Nasal cavity respiratory epithelium epithelial cell of viscerocranial mucosa (primary cell): ENCODE data around the gene SPTY2D1. TPM values are rescaled to one million over a fixed set of nuclear protein-coding genes. Genes with fewer than 3 reads are reported as not detected.

ENCODE experiments used
- total RNA-seq: library from RNA; depleted of rRNA; stranded (reverse); fragments of >200 nt; gene quantifications from 2 replicates; pipeline ENCODE4 v1.2.3, GENCODE V29; 2014

Gene SPTY2D1, protein sequence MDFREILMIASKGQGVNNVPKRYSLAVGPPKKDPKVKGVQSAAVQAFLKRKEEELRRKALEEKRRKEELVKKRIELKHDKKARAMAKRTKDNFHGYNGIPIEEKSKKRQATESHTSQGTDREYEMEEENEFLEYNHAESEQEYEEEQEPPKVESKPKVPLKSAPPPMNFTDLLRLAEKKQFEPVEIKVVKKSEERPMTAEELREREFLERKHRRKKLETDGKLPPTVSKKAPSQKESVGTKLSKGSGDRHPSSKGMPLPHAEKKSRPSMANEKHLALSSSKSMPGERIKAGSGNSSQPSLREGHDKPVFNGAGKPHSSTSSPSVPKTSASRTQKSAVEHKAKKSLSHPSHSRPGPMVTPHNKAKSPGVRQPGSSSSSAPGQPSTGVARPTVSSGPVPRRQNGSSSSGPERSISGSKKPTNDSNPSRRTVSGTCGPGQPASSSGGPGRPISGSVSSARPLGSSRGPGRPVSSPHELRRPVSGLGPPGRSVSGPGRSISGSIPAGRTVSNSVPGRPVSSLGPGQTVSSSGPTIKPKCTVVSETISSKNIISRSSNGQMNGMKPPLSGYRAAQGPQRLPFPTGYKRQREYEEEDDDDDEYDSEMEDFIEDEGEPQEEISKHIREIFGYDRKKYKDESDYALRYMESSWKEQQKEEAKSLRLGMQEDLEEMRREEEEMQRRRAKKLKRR
- total RNA-seq = 19.5 and 23.4 TPM in 2 replicates

DNA sequence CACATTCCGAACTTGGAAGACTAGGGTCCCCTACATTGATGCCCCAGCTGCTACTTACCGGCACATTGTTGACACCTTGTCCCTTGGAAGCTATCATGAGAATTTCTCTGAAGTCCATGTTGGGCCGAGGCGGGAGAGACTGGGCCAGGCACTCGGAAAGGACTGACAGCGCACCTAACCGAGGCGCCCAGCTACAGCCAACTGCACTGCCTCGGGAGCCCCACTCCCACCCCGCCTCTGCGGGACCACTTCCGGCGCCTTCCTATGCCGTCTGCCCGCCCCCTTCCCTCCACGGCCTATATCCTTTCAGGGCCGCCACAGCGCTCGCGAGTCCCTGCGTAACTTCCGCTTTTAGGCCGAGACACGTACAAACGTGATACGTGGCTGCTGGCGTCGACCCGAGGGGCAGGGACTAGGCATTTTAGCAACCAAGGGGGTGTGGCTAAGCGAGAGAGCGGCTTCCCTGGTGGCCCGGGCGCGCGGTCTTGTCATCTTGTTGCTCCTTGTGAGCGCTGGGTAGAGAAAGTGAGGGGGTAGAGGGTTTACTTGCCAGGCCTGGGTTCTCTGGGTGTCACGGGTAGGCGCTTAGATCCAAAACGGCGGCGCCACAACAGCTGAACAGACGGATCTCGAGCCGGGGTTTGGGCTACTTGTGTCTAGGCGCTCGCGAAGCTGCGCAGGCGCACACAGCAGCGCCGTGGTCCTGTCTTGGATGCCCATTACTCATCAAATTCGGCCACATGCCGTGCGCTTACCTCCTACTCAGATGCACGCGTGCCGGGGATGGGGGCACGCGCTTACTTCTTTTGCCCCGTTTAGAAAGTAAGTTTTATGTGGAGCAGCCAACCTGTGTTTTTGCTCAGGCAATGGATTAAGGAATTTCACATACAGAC, at the start of gene SPTY2D1:
SPTY2D1 (minus strand) TSS at position 203 of the 893 bp plus-strand sequence; CDS start at position 118, 85 bp downstream.

DNA sequence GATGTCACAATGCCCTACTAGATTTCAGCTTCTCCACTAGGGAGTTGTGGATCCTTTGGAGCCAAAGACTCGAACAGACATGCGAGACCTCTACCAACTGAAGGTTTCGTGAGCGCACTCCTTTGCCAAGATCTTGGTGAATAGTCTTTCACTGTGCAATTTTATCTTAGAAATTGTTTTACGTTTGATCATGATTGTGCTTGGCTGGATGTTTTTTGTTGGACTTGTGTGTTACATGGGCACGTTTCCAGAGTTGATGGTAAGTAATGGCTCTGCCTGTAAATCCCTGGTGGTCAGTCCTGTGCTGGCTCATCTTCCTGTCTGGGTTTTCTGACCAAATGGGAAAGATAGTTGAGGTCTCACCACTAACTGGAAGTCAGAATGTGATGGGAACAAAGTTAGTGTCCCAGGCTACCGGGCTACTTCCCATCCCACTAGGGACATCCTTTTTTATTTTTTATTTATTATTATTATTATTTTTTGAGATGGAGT, 34.4 kb downstream of the SPTY2D1 start, which contains the start of gene MISFA:
MISFA (plus strand) TSS at position 51 of the 492 bp plus-strand sequence; CDS start at position 191, 140 bp downstream.

DNA sequence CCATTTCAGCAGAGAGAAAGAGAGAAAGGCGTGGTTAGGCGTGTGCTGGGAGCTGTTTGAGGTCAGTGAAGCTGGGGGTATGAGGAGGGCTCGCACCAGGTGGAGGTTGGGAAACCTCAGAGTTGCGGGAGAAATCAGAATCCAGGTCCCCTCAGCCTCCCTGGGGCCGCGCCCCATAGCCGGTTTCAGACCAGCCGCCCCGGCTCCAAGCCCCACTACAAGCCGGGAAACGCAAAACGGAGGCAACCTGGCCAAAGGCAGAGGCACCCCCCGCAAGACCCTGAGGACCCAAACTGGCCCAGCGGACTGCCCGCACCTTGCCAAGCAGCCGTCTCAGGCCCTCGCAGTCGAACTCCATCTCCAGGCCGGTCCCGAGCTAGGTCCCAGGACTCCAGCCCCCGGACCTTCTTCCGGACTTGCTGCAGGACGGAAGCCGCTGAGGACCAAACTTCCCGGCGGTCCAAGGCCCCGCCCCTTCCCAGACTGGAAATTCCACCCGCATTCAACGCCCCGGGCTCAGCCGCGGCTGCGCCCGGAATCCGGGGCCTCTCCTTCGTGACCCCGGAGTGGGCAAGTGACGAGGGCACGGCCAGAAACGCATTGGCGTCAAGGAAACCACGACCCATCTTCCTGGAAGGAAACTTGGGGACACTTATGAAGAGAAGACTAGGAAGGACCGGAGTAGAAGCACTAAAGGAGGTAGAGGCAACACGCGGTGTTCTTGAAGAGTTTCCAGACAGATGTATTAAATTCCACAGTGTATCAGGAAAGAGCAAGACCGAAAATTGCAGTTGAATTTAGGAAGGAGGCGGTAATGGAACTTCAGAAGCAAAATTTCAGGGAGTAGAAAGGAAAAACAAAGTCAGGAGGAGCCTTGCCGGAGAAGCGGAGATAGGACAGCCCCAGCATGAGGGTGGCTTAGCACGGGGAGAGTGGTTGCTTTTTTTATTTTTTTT, 45.6 kb downstream of the SPTY2D1 start, which contains the start of gene UEVLD:
UEVLD (minus strand) TSS at position 438 of the 956 bp plus-strand sequence; CDS start at position 358, 80 bp downstream.

Other genes starting within 250 kb of the SPTY2D1 start
- gene LDHA, start 239.8 kb downstream of the SPTY2D1 start, total RNA-seq = 451 and 1,044 TPM in 2 replicates
- not detected in 2 replicates for gene LDHC, start 222.0 kb downstream of the SPTY2D1 start, total RNA-seq
- gene LDHAL6A, start 178.5 kb downstream of the SPTY2D1 start, total RNA-seq = not detected in 2 replicates
- 59.7 and 62.9 TPM in 2 replicates for gene TSG101, start 107.4 kb downstream of the SPTY2D1 start, total RNA-seq
- gene UEVLD, start 45.6 kb downstream of the SPTY2D1 start, total RNA-seq = 24.6 and 32.2 TPM in 2 replicates
- 0.50 TPM in 1 of 2 replicates, not detected in the other for gene MISFA, start 34.6 kb downstream of the SPTY2D1 start, total RNA-seq
- gene TMEM86A, start 64.4 kb upstream of the SPTY2D1 start, total RNA-seq = 0.57 and 3.8 TPM in 2 replicates
- 0.28 and 0.34 TPM in 2 replicates for gene IGSF22, start 91.8 kb upstream of the SPTY2D1 start, total RNA-seq
- gene PTPN5, start 157.5 kb upstream of the SPTY2D1 start, total RNA-seq = not detected in 2 replicates